CMK (cell line): ENCODE data around the gene ADGRD1.
"Not testable (repeated sequence)": the region's sequence is repeated elsewhere in the genome, so short reads cannot be mapped to it uniquely, and the experiment has no call there.

ENCODE experiments used
- DNase-seq: peaks from one replicate; pipeline ENCODE4 v3.0.0-alpha.2; 2010; ENCODE audit warnings: low read depth

Gene ADGRD1

DNA sequence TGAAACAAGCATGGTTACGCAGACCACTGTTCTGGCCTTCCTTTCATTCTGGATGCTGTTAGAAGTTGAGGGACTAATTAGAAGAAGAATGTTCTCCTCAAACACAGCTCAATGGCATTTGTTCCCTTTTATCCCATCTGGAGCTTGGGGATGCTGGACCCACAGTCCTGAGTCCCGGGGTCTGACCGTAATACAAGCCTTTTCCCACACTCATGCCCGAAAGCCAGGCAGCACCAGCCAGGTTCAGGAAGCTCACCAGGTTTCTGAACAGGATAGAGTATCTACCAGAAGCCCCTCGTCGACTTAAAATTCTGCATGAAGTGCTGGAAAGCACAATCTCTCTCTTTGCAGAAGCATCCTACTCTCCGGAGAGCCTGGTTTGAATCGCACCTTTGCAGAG, 165.6 kb downstream of the ADGRD1 start:
- not testable (repeated sequence) for DNase-seq

DNA sequence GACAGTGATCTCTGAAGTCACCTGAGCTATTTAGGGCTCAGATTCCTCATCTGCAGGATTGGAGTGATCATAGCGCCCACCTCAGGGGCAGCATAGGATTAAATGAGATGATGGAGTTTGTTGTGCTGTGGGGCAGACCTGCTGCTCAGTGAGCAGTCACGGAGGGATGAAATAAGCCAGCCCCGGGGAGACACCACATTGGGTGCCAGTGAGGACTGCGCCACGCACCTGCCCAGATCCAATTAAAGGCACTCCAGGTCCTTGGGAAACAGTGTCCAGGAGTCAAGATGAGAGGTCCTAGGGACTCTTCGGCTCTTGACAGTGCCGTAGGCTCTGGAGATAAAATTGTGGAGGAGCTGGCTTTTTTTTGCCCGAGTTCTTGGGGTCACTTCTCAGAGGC, 166.2 kb downstream of the ADGRD1 start:
- no peak for DNase-seq

DNA sequence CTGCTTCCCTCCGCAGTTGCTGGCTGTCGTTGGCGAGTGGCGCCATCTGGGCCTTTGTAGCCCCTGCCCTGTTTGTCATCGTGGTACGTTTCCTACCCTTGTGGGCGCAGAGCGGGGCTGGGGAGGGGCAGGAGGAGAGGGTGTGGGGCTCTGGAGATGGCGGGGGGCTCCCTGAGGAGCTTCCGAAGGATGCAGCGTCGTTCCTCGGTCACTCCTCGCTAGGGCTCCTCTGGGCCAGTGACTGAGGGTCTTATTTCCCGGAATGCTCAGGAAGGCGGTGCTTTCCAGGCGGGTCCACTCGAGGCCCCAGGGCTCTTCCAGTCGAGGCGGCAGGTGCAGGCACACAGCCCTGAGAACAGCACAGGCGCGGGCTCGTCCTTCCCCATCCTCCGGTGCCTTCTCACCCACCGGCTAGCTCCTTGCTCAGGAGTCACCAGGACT, 167.1 kb downstream of the ADGRD1 start:
- DNase-seq, result no peak

DNA sequence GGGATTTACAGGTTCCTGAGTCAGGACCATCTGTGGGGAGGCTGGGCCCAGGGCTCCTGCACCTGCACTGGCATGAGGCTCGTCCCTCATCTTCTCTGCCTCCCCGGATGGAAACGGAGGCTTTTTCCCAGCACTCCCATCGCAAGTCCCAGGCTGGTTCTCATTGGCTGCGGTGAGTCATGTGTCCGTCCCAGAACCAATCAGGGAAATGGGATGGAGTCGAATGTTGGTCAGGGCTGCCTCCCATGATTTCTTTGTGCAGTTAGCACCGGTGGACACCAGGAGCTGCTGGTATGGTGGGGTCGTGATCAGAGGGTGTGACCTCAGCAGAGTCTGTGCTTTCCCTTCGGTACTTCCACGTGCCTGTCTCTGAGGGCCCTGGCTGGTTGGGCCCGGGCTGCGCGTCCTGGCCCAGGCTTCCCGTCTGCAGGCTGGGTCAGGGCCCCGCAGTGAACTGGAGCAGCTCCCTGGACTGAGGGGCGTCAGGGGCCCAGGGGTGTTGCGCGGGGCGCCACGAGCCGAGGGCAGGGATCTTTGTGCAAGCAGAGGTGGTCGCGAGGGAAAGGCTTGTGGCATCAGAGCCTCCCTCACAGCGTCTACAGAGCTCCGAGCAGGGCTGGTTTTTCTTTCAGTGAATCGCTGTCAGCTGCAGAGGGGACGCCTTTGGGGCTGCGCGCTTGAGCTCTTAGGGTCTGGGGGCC, 168.1 kb downstream of the ADGRD1 start:
- DNase-seq, result no peak

DNA sequence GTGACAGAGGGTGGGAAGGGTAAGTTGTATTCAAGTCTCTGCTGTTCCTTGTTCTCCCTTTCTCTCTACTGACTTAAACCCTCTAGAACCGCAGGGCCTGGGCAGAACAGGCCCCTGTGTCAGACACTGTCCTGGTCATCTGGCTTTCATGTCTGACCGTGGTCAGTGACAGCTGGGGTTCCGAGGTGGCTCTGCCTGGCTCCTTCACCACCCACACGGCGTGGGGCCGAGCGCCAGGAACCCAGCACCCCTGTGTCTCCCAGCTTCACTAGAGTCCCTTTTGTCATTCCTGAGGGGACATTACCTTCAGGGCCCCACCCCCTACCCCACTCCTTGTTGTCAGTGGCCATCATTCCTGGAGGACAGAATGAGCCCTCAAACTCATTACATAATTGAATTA, 168.9 kb downstream of the ADGRD1 start:
- no peak for DNase-seq

DNA sequence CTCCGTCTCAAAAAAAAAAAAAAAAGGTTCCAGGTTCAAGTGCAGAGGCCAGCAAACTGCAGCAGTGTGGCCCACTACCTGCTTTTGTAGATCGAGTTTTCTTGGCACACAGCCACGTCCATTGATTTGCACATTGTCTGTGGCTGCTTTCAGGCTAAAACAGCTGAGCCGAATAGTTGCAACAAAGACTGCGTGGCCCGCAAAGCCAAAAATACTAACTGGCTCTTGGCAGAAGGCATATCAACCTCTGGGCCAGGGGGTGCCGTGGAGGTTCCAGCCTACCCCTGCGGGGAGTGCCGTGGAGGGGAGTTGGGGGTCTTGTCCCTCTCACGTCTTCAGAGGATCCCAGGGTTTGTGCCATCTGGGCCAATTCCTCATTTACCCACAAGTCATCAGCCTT, 170.1 kb downstream of the ADGRD1 start:
- no peak for DNase-seq

DNA sequence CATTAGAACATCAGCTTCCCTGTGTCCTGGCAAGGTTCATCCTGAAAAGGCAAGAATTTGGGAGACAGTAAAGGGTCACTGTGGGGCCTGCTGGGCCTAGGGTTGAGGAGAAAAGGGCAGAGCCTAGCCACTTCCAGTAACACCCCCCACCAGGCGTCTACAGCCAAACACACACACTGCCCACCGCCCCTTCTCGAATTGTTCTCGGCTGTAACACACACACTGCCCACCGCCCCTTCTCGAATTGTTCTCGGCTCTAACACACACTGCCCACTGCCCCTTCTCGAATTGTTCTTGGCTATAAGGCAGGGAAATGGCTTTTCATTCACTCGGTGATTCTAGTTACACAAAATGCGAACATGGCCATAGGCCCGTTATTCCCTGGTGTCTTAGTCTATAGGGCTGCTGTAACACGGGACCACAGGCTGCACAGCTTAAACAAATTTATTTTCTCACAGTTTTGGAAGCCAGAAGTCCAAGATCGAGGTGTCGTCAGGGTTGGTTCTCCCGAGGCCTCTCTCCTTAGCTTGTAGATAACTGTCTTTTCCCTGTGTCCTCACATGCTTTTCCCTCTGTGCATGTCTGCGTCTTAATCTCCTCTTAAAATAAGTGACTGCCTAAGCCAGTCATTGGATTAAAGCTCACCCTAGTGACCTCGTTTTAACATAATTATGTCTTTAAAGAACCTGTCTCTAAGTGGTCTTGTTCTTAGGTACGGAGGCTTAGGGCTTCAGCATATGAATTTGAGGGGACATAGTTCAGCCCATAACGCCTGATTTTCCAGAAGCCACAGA, 171.0 kb downstream of the ADGRD1 start:
- DNase-seq, result no peak

DNA sequence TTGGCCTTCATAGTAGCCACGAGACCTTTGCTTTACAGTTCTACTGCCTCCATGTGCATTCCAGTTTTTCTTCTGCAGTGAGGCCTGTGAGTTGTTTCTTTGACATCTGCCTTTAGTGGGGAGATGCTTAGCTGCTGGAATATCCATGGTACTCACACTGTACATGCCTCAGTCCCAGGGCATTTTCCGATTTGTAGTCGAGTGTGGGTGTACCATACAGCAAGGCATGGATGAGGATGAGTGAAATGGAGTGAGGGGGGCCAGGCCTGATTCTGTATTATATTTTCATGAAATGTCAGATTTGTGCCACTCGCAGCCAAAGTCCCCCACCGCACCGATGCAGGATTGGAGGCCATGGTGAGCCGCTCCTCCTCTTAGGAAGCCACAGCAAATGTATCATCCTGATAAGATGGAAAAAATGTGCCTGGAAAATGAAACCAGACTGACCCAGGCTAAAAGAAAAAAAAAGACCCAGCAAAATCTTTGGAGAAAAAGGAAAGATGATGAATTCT, 173.0 kb downstream of the ADGRD1 start:
- DNase-seq, result no peak

DNA sequence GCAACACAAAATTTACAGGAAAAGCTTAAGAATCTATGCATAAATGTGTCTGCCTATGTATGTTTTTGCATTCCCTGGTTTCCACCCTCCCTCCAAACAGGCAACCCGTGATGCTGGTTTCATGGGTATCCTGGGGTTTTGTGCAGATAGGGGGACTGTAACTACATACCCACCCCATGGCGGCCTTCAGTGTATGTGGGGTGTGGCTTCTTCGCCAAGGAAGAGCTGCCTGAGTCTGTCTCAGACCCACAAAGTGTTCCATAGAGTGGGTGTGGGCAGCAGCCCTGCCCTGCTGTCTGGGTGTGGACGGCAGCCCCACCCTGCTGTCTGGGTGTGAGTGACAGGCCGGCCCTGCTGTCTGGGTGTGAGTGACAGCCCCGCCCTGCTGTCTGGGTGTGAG, 174.8 kb downstream of the ADGRD1 start:
- no peak for DNase-seq

DNA sequence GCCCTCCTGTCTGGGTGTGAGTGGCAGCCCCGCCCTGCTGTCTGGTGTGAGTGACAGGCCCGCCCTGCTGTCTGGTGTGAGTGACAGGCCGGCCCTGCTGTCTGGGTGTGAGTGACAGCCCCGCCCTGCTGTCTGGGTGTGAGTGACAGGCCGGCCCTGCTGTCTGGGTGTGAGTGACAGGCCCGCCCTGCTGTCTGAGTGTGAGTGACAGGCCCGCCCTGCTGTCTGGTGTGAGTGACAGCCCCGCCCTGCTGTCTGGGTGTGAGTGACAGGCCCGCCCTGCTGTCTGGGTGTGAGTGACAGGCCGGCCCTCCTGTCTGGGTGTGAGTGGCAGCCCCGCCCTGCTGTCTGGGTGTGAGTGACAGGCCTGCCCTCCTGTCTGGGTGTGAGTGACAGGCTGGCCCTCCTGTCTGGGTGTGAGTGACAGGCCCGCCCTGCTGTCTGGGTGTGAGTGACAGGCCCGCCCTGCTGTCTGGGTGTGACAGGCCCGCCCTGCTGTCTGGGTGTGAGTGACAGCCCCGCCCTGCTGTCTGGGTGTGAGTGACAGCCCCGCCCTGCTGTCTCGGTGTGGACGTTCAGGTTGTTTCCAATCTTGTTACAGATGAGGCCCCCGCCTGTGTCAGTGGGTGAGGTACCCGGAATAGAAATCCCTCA, 175.4 kb downstream of the ADGRD1 start:
- not testable (repeated sequence) for DNase-seq

DNA sequence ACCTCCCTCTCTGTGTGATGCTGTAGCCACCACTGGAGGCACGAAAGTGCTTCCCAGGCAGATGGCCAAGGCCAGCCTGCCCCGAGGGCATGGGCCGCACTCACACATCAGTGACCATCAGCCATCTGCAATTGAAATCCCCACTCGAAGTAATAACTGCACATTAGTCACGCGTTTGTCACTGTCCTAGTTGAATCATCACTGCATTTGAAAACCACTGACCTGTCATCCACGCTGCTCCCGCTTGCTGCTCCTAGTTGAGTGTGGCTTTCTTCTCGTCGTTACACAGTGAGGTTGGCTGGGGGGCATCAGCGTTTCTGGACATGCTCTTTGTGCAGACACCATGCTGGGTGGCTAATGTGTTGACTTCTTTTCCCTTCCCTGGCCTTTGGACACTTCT, 176.1 kb downstream of the ADGRD1 start:
- no peak for DNase-seq

DNA sequence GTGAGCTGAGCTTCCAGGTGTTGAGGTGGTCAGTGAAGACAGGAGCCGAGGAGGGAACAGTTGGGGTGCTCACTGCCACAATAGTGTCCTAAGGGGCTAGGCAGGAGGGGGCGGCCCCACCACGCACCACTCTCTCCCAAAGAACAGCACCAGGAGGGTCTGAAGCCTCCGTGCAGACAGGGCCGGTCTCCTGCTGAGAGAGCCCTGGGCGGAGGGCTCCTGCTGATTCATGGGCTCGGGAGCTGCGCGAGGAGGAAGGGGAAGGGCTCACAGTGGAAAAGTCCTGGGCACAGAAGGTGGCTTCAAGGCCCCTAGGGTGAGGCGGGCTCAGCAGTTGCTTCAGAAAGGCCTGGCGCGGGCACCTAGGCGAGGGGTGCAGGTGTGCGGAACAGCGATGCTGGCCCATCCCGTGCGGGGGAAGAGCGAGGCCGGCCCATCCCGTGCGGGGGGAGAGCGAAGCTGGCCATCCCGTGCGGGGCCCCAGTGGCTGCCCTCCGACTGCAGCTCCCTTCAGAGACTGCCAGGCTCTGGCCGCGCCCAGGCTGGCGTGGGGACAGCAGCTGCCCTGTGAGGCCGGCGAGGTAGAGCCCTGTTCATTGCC, 176.7 kb downstream of the ADGRD1 start:
- DNase-seq, result no peak

DNA sequence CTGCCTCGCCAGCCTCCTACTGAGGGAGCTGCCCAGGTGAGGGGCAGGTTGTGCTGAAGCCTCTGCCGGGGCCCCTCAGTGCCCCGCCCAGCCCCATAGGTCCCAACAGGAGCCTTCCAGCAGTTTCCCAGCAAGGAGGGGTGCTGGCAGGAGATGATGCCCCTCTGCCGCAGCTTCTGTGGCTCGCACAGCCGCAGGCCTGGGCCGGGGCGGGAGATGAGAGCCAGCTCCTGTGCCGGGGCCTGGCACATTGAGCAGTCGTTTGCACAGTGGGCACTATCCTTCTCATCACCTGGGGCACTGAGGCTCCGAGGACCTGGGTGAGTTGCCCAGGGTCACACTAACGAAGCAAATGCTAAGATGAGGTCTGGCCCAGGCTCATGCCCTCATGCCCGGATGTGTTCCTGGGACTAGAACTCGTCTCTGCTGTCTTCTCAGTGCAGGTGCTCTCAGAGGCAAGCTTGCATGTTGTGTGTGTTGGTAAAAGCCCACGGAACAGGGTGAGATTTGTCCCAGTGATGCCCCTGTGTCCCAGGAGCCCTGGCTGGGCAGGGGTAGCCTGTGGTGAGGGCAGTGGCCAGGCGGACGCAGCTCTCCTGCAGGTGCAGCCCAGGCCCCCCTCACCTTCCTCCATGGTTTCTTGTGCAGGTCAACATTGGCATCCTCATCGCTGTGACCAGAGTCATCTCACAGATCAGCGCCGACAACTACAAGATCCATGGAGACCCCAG, 177.5 kb downstream of the ADGRD1 start:
- DNase-seq, result no peak

DNA sequence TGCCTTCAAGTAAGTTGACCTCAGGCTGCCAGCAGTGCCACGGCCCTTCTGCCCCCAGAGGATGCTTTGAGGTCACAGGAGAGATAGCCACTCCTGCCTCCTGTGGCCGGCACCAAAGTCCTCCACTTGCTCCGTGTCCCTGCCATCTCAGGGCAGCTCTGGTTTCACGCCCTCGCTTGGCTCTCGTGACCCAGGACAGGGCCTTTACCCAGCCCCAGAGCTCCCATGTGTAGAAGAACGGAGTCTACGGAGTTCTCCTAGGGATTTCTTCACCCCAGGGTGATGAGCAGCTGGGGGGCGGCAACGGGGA, 178.1 kb downstream of the ADGRD1 start:
- DNase-seq, result no peak

DNA sequence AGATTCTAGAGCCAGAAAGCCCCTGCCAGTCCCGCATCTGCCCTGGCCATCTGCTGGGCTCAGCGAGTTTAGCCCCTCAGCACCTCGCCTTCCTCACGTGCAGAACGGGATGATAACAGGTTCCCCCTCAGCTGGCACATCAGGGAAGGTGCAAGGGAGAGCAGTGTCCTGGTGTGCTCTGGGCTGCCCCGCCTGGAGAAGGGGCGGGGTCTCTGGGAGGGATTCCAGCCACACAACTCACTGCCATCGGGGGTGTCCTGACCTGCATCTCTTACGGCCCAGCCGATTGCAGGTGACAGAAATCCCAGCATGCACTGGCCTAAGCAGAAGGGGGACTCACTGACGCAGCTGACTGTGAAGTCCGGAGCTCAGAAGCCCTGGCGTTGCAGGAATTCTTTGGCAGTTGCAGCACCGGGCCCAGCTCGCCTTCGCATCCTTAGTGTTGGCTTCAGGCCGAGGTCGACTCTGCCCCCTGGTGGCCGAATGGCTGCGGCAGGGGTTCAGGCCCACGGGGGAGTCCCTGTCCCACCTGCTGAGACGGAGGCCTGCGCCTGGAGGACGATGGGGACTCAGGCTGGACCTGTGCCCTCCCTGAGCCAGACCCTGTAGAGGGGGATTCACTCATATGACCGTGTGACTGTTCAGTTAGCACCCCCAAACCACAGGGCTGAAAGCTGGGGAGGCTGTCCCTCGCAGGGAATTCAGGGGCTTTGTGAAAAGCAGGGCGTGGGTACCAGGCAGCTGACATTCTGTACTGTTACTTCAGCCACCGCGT, 178.6 kb downstream of the ADGRD1 start:
- DNase-seq, result peak; percentile 37

DNA sequence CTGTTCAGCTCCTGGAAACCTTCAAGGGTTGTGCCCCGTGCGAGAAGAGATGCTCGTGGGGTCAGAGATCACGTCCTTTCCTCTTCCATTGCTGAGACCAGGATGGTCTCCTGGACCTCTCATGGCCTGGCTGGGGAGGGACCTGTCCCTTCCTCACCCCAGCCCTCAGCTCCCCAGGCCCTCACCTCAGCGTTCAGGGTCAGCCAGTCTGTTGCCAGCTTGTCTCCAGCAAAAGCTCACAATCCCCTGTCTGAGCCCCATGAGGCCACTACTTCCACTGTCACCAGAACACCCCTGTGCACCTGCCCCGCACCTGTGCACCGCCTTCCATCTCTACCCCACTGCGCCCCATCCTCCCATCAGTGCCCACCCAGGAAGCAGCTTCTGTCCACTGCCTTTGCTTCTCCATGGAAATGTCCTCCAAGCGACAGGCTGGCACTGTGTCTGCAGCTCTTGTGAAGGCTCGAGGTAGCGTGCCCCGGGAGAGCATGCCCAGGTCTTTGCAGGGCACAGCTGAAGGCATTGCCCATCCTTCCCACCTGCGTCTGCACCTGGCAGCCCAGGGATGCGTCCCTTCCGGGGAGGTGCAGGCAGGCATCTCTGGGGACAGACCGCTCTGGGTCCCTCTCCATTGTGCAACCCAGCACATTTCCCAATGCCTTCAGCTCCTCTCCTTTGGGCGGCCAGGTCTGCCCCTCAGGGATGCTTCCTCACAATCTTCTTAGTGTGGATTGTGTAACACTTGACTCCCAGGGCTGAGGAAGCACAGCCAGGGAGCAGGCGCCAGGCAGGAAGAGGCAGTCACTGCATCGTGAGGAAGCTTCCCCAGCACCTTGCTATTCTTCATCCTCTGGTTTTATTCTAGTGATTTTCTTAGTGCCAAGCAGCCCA, 179.6 kb downstream of the ADGRD1 start:
- no peak for DNase-seq

DNA sequence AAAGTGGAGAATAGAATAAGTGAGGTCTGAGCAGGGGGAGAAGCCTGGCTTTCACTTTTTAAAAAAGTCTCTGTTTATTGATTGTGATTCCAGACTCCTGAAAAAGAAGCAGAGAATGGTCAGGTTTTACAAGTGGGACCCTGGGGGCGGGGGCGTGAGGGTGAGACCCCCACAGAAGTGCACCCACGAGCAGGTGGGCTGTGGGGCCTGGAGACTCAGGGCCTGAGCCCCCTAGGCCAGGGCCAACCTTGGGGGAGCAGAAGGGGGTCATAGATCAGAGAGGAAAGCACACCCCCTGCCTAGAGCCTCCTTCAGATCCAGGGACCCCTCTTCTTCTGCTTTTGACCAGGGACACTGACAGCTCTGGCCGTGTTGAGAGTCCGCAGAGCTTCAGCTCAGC, 180.3 kb downstream of the ADGRD1 start:
- DNase-seq, result no peak

DNA sequence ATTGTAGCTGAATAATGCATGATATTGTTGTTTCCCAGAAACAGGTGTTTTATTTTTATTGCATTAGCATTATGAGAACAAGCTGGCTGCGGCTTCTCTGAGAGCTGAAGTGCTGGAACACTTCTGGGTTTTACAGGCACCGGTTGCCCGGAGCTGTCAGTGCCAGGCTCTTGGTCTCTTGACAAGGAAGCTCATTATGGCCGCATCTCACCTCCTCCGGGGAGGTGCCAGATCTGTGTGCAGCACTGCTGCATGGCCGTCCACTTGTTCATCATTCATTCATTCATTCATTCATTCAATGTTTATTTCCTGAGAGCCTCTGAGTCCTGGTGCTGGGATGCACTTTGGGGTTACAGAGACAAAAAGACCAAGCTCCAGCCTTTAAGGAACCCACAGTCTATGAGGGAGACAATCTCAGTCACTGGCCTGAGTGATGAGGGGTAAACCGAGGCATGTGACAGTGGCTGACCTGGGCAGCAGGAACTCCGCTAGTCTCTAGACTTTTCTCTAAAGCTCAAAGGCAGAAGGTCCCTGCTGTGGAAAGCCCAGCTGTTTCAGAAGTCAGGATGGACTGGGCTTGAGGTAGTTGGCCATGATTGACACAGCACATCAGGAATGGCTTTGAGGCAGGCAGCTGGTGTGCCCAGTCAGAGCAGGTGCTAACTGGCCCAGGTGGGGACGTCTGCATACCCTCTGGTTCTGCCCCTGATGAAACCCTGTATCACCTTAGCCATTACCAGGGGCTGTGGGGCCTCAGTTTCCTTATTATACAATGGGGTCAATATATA, 181.0 kb downstream of the ADGRD1 start:
- DNase-seq, result no peak

DNA sequence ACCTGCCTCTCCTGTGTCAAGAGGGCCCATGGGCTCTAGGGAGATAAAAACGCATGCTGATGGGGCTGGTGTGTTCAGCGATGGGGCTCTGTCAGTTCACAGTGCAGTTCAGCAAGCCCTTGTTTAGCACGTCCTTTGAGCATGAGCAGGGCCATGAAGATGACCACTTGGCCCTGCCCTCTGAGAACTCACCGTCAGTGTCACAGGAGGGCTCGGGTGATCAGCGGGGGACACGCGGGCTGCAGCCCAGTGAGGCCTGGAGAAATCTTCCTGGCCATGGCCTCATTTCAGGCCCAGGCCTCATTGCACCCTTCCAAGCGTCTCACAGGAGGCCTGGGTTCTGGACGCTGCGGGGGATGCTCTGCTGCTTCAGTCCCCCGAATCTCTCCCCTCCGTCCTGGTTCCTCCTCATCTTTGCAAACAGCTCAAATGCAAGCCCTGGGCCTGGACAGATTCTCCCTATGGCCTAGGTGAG, 181.6 kb downstream of the ADGRD1 start:
- DNase-seq, result no peak
